Renal cortical epithelial cell (primary cell): Measurements from ENCODE around the gene PPM1M. TPM values are rescaled to one million over a fixed set of nuclear protein-coding genes. Genes with fewer than 3 reads are reported as not detected.

Source experiments
- DNase-seq: peaks from one replicate; pipeline ENCODE4 v3.0.0-alpha.2; 2011; ENCODE audit warnings: low read depth
- total RNA-seq: library from RNA; depleted of rRNA; stranded (reverse); fragments of >200 nt; gene quantifications from 2 replicates; pipeline ENCODE4 v1.2.3, GENCODE V29; 2014

Gene PPM1M
- total RNA-seq, 1 donor from 2014 or later, result 18.3 TPM

DNA sequence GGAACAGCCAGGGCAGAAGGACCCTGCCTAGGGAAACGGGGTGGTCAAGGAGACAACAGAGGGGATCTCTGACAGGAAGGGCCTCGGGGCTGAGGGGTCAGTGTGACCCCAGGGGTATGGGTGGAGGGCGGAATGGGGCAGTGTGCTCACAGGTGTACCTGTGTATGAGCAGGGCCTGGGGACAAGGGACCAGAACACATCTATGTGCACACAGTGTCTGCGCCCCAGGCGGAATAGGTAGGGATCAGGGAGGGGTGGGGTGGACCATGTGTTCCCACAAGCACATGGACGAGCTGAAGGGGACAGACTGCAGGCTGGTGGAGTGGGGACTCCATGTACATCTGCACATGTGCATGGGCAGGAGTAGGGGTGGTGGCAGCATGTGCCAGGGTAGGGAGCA, 15.1 kb upstream of the PPM1M start:
- DNase-seq, result no peak

- DNase-seq, result no peak
These were observed 14.6 kb upstream of the PPM1M start for GRCh38 chr3:52230889-52231499.

DNA sequence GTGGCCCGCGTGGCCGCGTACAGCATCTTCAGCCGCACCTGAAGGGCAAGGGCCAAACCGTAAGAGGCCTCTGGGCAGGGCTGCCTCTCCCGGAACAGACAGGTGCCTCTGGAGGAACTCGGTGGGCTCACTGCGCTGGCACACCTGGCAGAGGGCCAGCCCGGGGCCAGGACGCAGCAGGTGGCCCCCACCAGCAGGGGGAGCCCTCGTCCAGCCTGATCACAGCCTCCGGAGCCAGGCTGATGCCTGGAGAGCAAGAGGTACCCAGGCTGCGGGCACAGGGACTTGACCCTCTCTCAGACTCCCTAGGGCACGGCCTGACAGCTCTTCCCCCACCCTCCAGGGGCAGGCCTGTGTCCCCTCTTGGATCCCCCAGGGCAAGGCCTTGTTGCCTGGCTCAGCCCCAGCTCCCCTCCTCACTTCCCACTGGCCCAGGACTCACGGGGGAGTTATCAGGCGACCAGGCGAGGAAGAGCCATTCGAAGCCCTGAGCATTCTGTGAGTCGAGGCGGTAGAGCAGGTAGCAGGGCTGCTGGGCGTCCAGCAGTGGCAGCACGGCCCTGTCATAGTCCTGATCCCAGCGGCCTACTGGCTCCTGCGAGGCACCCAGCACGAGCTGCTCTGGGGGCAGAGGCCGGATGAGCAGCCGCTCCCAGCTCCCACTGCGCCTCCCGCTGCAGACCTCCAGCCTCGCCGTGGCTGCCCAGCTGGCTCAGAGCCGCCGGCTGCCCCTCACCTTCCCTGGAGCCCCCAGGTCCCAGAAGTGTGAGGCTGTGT, 13.9 kb upstream of the PPM1M start:
- DNase-seq, result peak; percentile 30

DNA sequence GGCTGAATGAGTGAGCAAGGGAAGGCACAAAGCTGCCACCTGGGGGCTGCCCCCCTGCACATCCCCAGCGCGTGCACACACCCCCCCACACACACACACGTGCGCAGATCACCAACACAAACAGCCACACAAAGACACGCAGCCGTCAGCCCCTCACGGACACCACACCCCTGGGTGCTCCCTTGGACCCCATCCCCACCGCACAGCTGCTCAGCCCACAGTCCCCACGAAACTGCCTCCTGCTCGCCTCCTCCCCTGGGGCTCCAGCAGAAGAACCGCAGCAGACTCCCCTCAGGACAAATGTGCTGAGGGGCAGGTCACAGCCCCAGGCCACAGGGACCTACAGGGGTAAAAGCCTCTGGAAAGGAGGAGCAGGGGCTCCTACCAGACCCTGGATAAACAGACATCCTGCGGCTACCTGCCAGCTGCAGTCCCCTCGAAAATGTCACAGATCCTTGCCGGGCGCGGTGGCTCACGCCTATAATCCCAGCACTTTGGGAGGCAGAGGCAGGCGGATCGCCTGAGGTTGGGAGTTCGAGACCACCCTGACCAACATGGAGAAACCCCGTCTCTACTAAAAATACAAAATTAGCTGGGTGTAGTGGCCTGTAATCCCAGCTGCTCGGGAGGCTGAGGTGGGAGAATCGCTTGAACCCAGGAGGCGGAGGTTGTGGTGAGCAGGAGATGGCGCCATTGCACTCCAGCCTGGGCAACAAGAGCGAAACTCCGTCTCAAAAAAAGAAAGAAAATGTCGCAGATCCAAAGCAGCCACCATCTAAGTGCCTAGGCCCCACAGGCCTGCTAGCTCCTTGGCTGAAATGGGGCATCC, 13.1 kb upstream of the PPM1M start:
- DNase-seq, result no peak

DNA sequence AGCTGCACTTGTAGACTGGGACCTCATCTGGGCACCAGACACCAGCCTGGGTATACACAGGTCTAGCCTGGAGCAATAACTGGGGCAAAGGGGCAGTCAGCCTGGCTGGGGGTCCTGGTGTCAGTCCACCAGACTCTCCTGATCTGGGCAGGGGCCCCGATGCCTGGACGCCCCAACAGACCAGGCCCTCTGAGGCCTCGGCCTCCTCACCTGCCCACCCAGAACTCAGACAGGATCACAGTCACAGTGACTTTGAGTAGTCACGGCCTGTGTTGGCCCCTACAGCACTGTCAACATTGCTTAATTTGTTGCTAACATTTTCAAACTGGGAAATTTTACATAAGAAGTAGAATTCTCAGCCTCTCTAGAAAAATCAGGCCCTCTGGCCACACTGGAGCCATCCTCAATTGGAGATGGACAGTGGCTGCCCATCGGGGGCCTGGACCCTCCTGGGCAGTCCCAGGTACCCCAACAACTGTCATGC, 12.4 kb upstream of the PPM1M start:
- DNase-seq, result no peak

- DNase-seq, result no peak
These were observed 11.6 kb upstream of the PPM1M start for GRCh38 chr3:52233968-52234367.

DNA sequence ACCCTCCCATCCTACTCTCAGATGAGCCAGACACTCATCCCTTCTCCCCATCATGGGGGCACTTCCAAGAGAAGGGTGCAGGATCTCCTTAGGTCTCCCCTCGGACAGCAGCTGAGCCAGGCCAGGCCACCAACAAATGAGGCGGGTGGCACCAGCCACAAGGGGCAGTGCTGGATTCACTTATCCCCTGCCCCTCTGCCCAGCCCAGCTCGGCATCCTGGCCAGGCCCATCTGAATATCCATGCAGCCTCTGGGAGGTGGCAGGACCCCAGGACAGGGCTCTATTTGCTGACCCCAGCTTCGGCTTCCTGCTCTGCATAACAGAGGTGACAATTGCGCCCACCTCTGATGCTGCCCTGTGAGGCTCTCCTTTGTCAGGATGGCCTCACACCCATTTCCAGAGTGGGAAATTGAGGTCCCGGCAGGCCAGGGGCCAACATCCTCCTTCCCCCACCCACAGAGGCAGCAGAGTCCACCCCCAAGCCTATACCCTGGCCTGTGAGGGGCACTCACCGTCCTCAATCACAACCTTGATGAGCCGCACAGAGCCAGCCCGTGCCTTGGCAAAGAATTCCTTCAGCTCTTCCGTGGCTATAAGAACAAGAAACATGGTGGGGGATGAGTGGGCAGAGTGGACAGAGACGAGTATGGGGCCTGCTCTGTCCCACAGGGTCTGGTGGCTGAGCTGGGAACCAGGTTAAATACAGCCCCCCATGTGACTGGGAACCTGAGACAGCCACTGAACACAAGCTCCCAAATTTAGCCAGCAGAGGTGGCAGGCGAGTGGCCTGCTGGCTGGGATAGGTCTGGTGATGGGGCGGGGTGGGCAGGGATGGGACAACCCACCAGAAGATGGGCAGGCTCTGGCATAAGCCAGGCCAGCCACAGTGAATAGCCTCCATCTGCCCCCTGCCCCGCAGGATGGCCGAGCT, 10.8 kb upstream of the PPM1M start:
- no peak for DNase-seq

- no peak for DNase-seq
These were observed 9.1 kb upstream of the PPM1M start for GRCh38 chr3:52236424-52236886.

DNA sequence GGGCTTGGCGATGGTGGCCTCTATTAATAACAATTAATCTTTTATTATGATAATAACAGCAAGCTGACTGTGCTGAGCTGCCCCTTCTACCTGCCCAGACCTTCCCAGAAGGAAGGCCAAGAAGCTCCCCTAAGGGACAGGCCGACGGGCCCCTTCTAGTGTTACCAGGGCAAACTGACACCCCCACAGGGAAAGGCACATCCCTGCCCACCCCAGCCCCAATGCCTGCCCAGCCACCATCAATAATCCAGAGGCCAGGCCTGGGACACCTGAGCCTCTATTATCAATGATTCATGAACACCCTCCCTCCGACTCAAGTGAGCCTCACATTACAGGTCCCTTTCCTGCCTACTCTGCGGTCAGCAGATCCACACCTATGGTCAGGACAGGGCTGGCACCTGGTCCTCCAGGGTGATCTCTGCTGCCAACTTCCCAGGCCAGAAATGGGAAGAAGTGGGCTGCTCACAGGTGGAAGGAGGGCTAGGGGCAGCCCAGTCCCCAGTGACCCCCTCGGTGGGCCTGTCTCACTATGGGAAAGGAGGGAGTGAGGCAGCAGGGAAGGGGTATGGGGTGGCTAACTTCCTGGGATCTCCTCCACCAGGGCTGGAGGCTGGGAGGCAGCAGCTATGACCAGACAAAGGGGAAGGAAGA, 8.4 kb upstream of the PPM1M start:
- no peak for DNase-seq

DNA sequence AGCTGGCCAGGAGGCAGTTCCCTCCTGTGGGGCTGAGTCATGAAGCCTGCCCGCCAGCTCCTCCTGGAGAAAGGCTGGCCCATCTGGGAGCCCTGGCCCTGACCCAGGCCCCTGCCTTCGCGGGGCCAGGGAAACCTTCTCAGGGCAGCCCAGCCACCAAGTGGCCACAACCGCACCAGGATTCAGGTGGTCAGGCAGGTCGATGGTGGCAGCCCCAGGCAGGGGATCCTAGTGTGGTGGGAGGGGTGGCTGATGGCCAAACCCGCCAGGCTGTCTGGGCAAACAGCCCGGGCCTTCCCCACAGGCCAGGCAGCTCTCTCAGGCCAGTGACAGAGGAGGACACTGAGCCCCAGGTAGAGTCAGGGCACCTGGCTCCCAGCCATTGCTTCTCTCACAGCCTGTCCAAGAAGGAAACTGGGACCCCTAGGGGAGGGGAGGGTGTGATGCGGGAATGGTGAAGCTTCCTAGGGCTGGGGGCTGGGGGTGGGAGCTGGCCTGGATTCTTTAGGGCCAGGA, 7.8 kb upstream of the PPM1M start:
- peak; percentile 84 for DNase-seq

DNA sequence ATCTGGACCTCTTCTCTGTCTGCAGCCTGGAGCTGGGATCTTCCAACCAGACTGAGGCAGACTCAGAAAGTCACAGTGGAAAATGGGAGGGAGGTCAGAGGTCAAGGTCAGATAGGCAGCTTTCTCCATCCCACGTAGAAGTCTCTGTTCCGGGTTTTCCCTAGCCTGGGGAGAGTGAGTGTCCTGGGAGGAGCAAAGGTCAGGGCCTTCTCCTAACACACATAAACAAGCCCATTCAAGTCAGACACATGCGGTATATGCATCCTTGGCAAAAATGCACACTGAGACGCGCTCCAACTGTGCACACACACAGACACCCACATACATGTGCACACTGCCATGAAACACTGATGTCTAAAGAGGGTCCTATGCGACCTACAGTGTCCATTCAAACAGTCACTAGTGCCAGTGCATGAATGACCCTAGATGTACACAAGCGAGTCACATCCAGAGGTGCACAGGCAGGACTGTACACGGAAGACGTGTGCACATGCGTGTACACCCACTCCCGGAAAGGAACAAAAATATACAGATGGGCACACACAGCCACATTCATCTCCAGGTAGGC, 7.3 kb upstream of the PPM1M start:
- DNase-seq, result no peak

GRCh38 chr3:52238761-52239701, 6.5 kb upstream of the PPM1M start, which contains the start of gene TWF2:
Gene TWF2 (minus strand): TSS chr3:52239158. CDS start chr3:52239016, 142 bp downstream.
- DNase-seq, result no peak

- peak; percentile 93 for DNase-seq
These were observed 5.3 kb upstream of the PPM1M start for GRCh38 chr3:52240059-52240885.

GRCh38 chr3:52240886-52241370, 4.6 kb upstream of the PPM1M start:
- DNase-seq, result no peak

- DNase-seq, result no peak
These were observed 3.5 kb upstream of the PPM1M start for GRCh38 chr3:52242039-52242438.

DNA sequence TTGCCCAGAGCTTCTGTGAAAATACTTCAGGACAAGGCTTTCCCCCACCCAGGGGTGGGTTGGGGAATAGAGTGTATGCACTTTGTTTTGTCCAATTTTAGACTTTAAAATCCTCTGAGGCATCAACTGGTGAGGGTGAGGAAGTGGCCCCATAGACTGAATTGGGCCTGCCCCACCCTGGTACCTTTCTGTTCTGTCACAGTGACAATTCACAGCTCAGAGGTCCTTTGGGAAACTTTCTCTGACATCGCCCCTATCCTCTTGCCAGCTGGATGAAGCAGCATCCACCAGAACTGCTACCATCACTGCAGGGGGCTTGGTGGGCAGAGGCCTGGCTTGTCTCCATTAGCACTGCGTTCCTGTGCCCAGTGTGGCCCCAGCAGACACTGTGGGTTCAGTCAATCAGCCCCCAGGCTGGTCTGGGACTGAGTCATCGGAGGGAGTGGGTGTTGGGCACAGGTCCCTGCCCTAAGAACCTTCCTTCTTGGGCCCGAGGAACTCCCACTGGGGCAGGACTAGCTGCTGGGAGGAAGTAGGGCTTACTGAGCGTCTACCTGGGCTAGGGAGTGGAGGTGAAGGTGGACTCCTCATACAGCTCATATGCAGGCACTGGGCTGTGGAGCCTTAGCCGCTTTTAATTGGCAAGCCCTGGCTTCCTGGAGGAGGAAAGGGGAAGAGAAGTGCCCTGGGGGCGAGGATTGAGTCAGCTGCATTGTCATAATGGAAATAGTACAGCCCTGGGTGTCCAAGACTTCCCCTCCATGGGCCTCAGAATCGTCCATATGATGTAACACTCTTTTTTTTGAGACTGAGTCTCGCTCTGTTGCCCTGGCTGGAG, 1.5 kb upstream of the PPM1M start:
- peak; percentile 72 for DNase-seq

- DNase-seq, result no peak
These were observed 683 bp downstream of the PPM1M start for GRCh38 chr3:52246264-52246620.
